Stimulated activated naive CD8-positive, alpha-beta T cell treated with anti-CD3 and anti-CD28 coated beads, Interleukin-15, amount 100 ng/mL, for 72 hours (primary cell): ENCODE results near the gene CKMT2.

Experiments used
- ATAC-seq: fragments of 150-1000 bp; cut with Tn5 transposase; 2 replicates; pipeline ENCODE4 v1.10.0; 2021; ENCODE audit warnings: mild to moderate bottlenecking, moderate library complexity
- DNase-seq, 2 donors: peaks; one replicate each; pipeline ENCODE4 v3.0.0; 2021 to 2022
- H3K27ac Mint-ChIP-seq, 2 donors: one replicate each; pipeline ENCODE4 v1.8.0; 2022; ENCODE audit warnings: mild to moderate bottlenecking in 2 of 2, mixed read lengths in 2 of 2, moderate library complexity in 2 of 2
- H3K27me3 Mint-ChIP-seq: one replicate; pipeline ENCODE4 v1.8.0; 2022; ENCODE audit warnings: mixed read lengths
- H3K4me1 Mint-ChIP-seq: one replicate; pipeline ENCODE4 v1.8.0; 2022; ENCODE audit warnings: mild to moderate bottlenecking, mixed read lengths
- H3K4me3 Mint-ChIP-seq, 2 donors: one replicate each; pipeline ENCODE4 v1.8.0; 2022; ENCODE audit warnings: mild to moderate bottlenecking in 2 of 2, mixed read lengths in 2 of 2, moderate library complexity in 1 of 2
- H3K9me3 Mint-ChIP-seq, 2 donors: one replicate each; pipeline ENCODE4 v1.8.0; 2022; ENCODE audit warnings: mixed read lengths in 2 of 2

The CKMT2 gene

DNA sequence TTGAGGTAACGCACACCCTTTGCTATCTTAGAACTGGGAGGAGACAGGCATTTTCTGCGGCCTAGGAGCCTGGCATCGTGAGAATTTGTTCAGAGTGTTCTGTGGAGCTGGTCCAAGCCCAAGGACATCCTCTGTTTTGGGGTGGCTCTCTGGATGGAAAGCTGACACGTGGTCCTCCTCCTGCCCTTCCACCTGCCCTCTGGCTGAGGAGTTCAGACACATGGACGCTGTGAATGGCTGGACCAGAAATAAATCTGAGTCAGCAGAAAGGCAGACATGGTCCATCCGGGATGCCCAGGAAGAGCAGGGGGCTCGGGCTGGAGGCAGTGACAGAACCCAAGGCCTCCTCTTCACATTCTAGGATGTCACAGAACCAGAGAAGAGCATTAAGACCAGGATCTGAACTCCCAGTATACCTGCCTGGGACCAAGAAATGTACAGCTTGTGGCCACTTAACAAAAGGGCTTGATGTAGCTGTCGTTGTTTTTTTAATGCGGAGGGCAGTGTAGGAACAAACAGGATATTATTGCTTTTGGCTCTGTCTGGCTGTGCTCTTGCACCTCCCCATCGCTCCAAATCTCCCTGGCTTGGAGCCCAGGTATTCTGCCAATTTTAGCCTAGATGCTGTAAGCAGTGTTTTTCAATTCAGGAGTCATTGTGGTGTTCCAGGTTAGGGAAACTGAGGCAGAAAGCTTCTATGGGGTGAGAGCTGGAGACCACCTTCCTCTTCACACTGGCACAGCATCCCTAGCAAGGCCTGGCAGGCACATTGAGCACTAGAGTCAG, 2.4 kb downstream of the CKMT2 start:
- Mint-ChIP-seq H3K27ac (peak overlapping the region in 1 of 2 donors; percentile 3), H3K27me3 (no peaks in the 10 kb centered on the region), H3K9me3 (no peaks in the 10 kb centered on the region), H3K4me3 (no peak overlapping the region), H3K4me1 (peaks cover 33% of the 10 kb centered on the region)
- DNase-seq, result no peak
- ATAC-seq, result no peak

- ATAC-seq (no peak), DNase-seq (no peak)
- H3K27me3 Mint-ChIP-seq, result no peaks in the 10 kb centered on the region
- H3K4me1 Mint-ChIP-seq, result peaks cover 21% of the 10 kb centered on the region
- no peak overlapping the region for H3K4me3 Mint-ChIP-seq
- H3K9me3 Mint-ChIP-seq, result no peaks in the 10 kb centered on the region
- H3K27ac Mint-ChIP-seq, result peak overlapping the region in 1 of 2 donors; percentile 16
These were observed 5.3 kb downstream of the CKMT2 start for GRCh38 chr5:81238460-81238859.

- H3K27ac Mint-ChIP-seq, result no peak overlapping the region
- H3K4me3 Mint-ChIP-seq, result no peak overlapping the region
- ATAC-seq, result no peak
- no peak for DNase-seq
- no peaks in the 10 kb centered on the region for H3K27me3 Mint-ChIP-seq
- no peaks in the 10 kb centered on the region for H3K9me3 Mint-ChIP-seq
- peaks cover 12% of the 10 kb centered on the region for H3K4me1 Mint-ChIP-seq
These were observed 6.5 kb downstream of the CKMT2 start for GRCh38 chr5:81239613-81240012.

GRCh38 chr5:81241001-81241400, 7.9 kb downstream of the CKMT2 start:
- H3K9me3 Mint-ChIP-seq, result no peaks in the 10 kb centered on the region
- H3K4me1 Mint-ChIP-seq, result no peaks in the 10 kb centered on the region
- no peak for ATAC-seq
- no peaks in the 10 kb centered on the region for H3K27me3 Mint-ChIP-seq
- no peak overlapping the region for H3K27ac Mint-ChIP-seq
- H3K4me3 Mint-ChIP-seq, result no peak overlapping the region
- no peak for DNase-seq

GRCh38 chr5:81241961-81242648, 9.0 kb downstream of the CKMT2 start:
- ATAC-seq (peak; percentile 60), DNase-seq (no peak)
- no peak overlapping the region for H3K4me3 Mint-ChIP-seq
- no peaks in the 10 kb centered on the region for H3K4me1 Mint-ChIP-seq
- H3K27me3 Mint-ChIP-seq, result no peaks in the 10 kb centered on the region
- H3K9me3 Mint-ChIP-seq, result no peaks in the 10 kb centered on the region
- H3K27ac Mint-ChIP-seq, result no peak overlapping the region

GRCh38 chr5:81242906-81243436, 9.8 kb downstream of the CKMT2 start:
- no peaks in the 10 kb centered on the region for H3K4me1 Mint-ChIP-seq
- H3K9me3 Mint-ChIP-seq, result no peaks in the 10 kb centered on the region
- no peak for ATAC-seq

GRCh38 chr5:81244451-81244850, 11.3 kb downstream of the CKMT2 start:
- DNase-seq, result no peak
- Mint-ChIP-seq H3K4me1 (no peaks in the 10 kb centered on the region), H3K27me3 (no peaks in the 10 kb centered on the region), H3K9me3 (no peaks in the 10 kb centered on the region), H3K27ac (no peak overlapping the region), H3K4me3 (no peak overlapping the region)
- no peak for ATAC-seq

More at GRCh38 chr5:81242906-81243436, 9.8 kb downstream of the CKMT2 start:
- Mint-ChIP-seq H3K4me3 (no peak overlapping the region), H3K27me3 (no peaks in the 10 kb centered on the region), H3K27ac (no peak overlapping the region)
- no peak for DNase-seq

GRCh38 chr5:81245871-81246235, 12.7 kb downstream of the CKMT2 start:
- Mint-ChIP-seq H3K4me1 (no peaks in the 10 kb centered on the region), H3K9me3 (no peaks in the 10 kb centered on the region), H3K27ac (peak overlapping the region in 1 of 2 donors; percentile 23), H3K27me3 (no peaks in the 10 kb centered on the region), H3K4me3 (no peak overlapping the region)
- ATAC-seq (no peak), DNase-seq (no peak)

GRCh38 chr5:81246697-81247096, 13.6 kb downstream of the CKMT2 start:
- no peak overlapping the region for H3K27ac Mint-ChIP-seq
- ATAC-seq (no peak), DNase-seq (no peak)
- no peaks in the 10 kb centered on the region for H3K4me1 Mint-ChIP-seq
- no peak overlapping the region for H3K4me3 Mint-ChIP-seq
- H3K9me3 Mint-ChIP-seq, result no peaks in the 10 kb centered on the region
- no peaks in the 10 kb centered on the region for H3K27me3 Mint-ChIP-seq

GRCh38 chr5:81247441-81247972, 14.4 kb downstream of the CKMT2 start:
- Mint-ChIP-seq H3K27me3 (no peaks in the 10 kb centered on the region), H3K9me3 (no peaks in the 10 kb centered on the region), H3K4me1 (no peaks in the 10 kb centered on the region), H3K27ac (no peak overlapping the region), H3K4me3 (no peak overlapping the region)
- DNase-seq (no peak), ATAC-seq (no peak)

DNA sequence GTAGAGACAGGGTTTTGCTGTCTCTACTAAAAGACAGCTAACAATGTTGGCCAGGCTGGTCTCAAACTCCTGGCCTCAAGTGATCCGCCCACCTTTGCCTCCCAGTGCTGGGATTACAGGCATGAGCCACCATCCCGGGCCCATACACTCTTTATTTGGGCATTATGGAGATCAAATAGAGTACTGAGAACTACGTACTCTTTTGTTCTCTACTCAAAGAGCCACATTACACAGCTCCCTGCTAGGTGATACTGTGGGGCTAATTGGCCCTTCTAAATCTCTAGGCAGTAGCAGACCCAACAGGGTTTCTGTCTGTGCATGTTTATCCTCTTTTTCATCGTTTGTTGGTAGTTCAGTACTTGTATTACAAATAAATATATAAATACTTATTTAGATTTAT, 16.1 kb downstream of the CKMT2 start:
- ATAC-seq, result no peak
- no peaks in the 10 kb centered on the region for H3K4me1 Mint-ChIP-seq
- H3K9me3 Mint-ChIP-seq, result no peaks in the 10 kb centered on the region
- DNase-seq, result no peak
- H3K27me3 Mint-ChIP-seq, result no peaks in the 10 kb centered on the region
- no peak overlapping the region for H3K4me3 Mint-ChIP-seq
- no peak overlapping the region for H3K27ac Mint-ChIP-seq

- H3K27me3 Mint-ChIP-seq, result no peaks in the 10 kb centered on the region
- no peak overlapping the region for H3K4me3 Mint-ChIP-seq
- no peak overlapping the region for H3K27ac Mint-ChIP-seq
- no peaks in the 10 kb centered on the region for H3K9me3 Mint-ChIP-seq
- no peaks in the 10 kb centered on the region for H3K4me1 Mint-ChIP-seq
- DNase-seq (no peak), ATAC-seq (no peak)
These were observed 16.9 kb downstream of the CKMT2 start for GRCh38 chr5:81250004-81250403.

GRCh38 chr5:81251922-81252321, 18.8 kb downstream of the CKMT2 start:
- ATAC-seq (no peak), DNase-seq (no peak)
- H3K27ac Mint-ChIP-seq, result no peak overlapping the region
- H3K27me3 Mint-ChIP-seq, result no peaks in the 10 kb centered on the region
- no peaks in the 10 kb centered on the region for H3K4me1 Mint-ChIP-seq
- no peak overlapping the region for H3K4me3 Mint-ChIP-seq
- H3K9me3 Mint-ChIP-seq, result no peaks in the 10 kb centered on the region

- ATAC-seq, result no peak
- H3K27ac Mint-ChIP-seq, result no peak overlapping the region
These were observed 19.8 kb downstream of the CKMT2 start for GRCh38 chr5:81252904-81253303.

GRCh38 chr5:81253875-81254274, 20.8 kb downstream of the CKMT2 start:
- Mint-ChIP-seq H3K4me3 (no peak overlapping the region), H3K27me3 (no peaks in the 10 kb centered on the region), H3K27ac (no peak overlapping the region), H3K9me3 (no peaks in the 10 kb centered on the region), H3K4me1 (no peaks in the 10 kb centered on the region)
- ATAC-seq, result no peak
- no peak for DNase-seq

More at GRCh38 chr5:81252904-81253303, 19.8 kb downstream of the CKMT2 start:
- Mint-ChIP-seq H3K9me3 (no peaks in the 10 kb centered on the region), H3K4me1 (no peaks in the 10 kb centered on the region), H3K4me3 (no peak overlapping the region), H3K27me3 (no peaks in the 10 kb centered on the region)
- DNase-seq, result no peak

DNA sequence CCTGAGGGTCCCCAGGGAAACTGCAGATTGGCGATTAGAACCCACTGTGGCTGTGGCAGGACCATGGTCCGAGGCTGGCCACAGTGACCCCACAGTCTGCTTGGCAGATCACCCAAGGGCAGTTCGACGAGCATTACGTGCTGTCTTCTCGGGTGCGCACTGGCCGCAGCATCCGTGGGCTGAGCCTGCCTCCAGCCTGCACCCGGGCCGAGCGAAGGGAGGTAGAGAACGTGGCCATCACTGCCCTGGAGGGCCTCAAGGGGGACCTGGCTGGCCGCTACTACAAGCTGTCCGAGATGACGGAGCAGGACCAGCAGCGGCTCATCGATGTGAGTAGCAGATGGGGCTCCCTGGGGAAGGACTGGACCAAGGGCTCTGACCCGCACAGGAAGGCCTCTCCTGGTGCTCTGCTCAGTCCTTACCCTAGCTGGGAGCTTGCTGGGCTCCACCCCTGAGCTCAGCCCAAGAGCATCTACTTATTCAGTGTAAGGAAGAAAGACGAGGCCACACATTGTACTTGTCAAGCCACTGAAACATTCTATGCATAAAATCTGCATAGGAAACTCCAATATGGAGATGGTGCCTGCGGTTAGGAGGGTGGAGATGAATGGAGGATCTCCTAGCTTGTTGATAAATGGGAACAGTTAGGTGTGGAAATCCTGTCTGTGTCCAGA, 21.9 kb downstream of the CKMT2 start:
- Mint-ChIP-seq H3K27ac (no peak overlapping the region), H3K27me3 (no peaks in the 10 kb centered on the region), H3K4me1 (no peaks in the 10 kb centered on the region), H3K9me3 (peaks cover 3 to 6% of the 10 kb centered on the region in 2 donors), H3K4me3 (no peak overlapping the region)
- no peak for ATAC-seq
- no peak for DNase-seq
